Mucosa of rectum (tissue), 2 donors: Measurements from ENCODE around the gene NCOR2.
A peak's percentile ranks its signal among the peaks of the same experiment; 100 is the strongest.

Source experiments
- H3K27ac ChIP-seq, 2 donors: one replicate each; pipeline ENCODE4 v1.7.0; 2013; ENCODE audit warnings: inconsistent platforms in 2 of 2, low read depth in 2 of 2, low read length in 2 of 2
- H3K27me3 ChIP-seq, 2 donors: one replicate each; pipeline ENCODE4 v1.7.0; 2013; ENCODE audit warnings: low read length in 2 of 2; ENCODE audit not compliant: control insufficient read depth in 2 of 2, insufficient read depth in 2 of 2
- H3K36me3 ChIP-seq, 2 donors: one replicate each; pipeline ENCODE4 v1.7.0; 2013; ENCODE audit warnings: low read length in 2 of 2; ENCODE audit not compliant: control insufficient read depth in 2 of 2, insufficient read depth in 2 of 2
- H3K4me1 ChIP-seq, 2 donors: one replicate each; pipeline ENCODE4 v1.7.0; 2013; ENCODE audit warnings: low read length in 2 of 2, mild to moderate bottlenecking in 1 of 2; ENCODE audit not compliant: control insufficient read depth in 2 of 2, insufficient read depth in 2 of 2
- H3K4me3 ChIP-seq, 2 donors: one replicate each; pipeline ENCODE4 v1.7.0; 2013; ENCODE audit warnings: low read length in 2 of 2
- H3K9ac ChIP-seq, 2 donors: one replicate each; pipeline ENCODE4 v1.7.0; 2013; ENCODE audit warnings: low read length in 2 of 2, low read depth in 1 of 2, mild to moderate bottlenecking in 1 of 2
- H3K9me3 ChIP-seq, 2 donors: one replicate each; pipeline ENCODE4 v1.7.0; 2013; ENCODE audit warnings: low read length in 2 of 2; ENCODE audit not compliant: control insufficient read depth in 2 of 2
- donor health status: healthy.
- donor health status: Normal muscosa, but diverticular disease.

NCOR2 gene

GRCh38 chr12:124525927-124526692, 41.3 kb downstream of the NCOR2 start:
- peaks cover 0 to 3% of the 10 kb centered on the region in 2 donors for H3K36me3 ChIP-seq
- no peak overlapping the region for H3K9ac ChIP-seq
- H3K27me3 ChIP-seq: no peaks in the 10 kb centered on the region
- H3K27ac ChIP-seq: no peak overlapping the region
- no peaks in the 10 kb centered on the region for H3K4me1 ChIP-seq
- no peak overlapping the region for H3K4me3 ChIP-seq
- H3K9me3 ChIP-seq: no peaks in the 10 kb centered on the region

GRCh38 chr12:124525455-124525854, 42.0 kb downstream of the NCOR2 start:
- Histone ChIP-seq H3K9ac (no peak overlapping the region), H3K36me3 (peaks cover 0 to 3% of the 10 kb centered on the region in 2 donors), H3K27me3 (no peaks in the 10 kb centered on the region), H3K4me3 (no peak overlapping the region), H3K4me1 (peaks cover 1 to 4% of the 10 kb centered on the region in 2 donors), H3K9me3 (no peaks in the 10 kb centered on the region), H3K27ac (no peak overlapping the region)

GRCh38 chr12:124524231-124524925, 43.0 kb downstream of the NCOR2 start:
- Histone ChIP-seq H3K9me3 (no peaks in the 10 kb centered on the region), H3K36me3 (peaks cover 0 to 3% of the 10 kb centered on the region in 2 donors), H3K9ac (no peak overlapping the region), H3K4me3 (no peak overlapping the region), H3K27ac (no peak overlapping the region), H3K4me1 (peaks cover 12 to 15% of the 10 kb centered on the region in 2 donors), H3K27me3 (no peaks in the 10 kb centered on the region)

- peaks cover 0 to 3% of the 10 kb centered on the region in 2 donors for H3K36me3 ChIP-seq
- H3K9ac ChIP-seq: no peak overlapping the region
- H3K27ac ChIP-seq: no peak overlapping the region
- no peaks in the 10 kb centered on the region for H3K27me3 ChIP-seq
- peaks cover 23 to 27% of the 10 kb centered on the region in 2 donors for H3K4me1 ChIP-seq
- H3K9me3 ChIP-seq: no peaks in the 10 kb centered on the region
- H3K4me3 ChIP-seq: no peak overlapping the region
These were observed 44.3 kb downstream of the NCOR2 start for GRCh38 chr12:124523071-124523470.

GRCh38 chr12:124520907-124521306, 46.5 kb downstream of the NCOR2 start:
- H3K27ac ChIP-seq: no peak overlapping the region
- H3K9ac ChIP-seq: no peak overlapping the region
- no peak overlapping the region for H3K4me3 ChIP-seq
- H3K36me3 ChIP-seq: peaks cover 0 to 3% of the 10 kb centered on the region in 2 donors
- no peaks in the 10 kb centered on the region for H3K27me3 ChIP-seq
- H3K4me1 ChIP-seq: peaks cover 40 to 43% of the 10 kb centered on the region in 2 donors
- H3K9me3 ChIP-seq: no peaks in the 10 kb centered on the region

GRCh38 chr12:124520265-124520701, 47.1 kb downstream of the NCOR2 start:
- H3K9ac ChIP-seq: no peak overlapping the region

GRCh38 chr12:124519746-124520145, 47.7 kb downstream of the NCOR2 start:
- H3K9me3 ChIP-seq: no peaks in the 10 kb centered on the region
- H3K27ac ChIP-seq: peak overlapping the region; percentile 94
- H3K27me3 ChIP-seq: no peaks in the 10 kb centered on the region
- H3K4me3 ChIP-seq: peak overlapping the region in 1 of 2 donors; percentile 7
- H3K9ac ChIP-seq: peak overlapping the region in 1 of 2 donors; percentile 81
- H3K36me3 ChIP-seq: peaks cover 0 to 6% of the 10 kb centered on the region in 2 donors
- peaks cover 40 to 43% of the 10 kb centered on the region in 2 donors for H3K4me1 ChIP-seq

More at GRCh38 chr12:124520265-124520701, 47.1 kb downstream of the NCOR2 start:
- Histone ChIP-seq H3K4me1 (peaks cover 40 to 43% of the 10 kb centered on the region in 2 donors), H3K4me3 (no peak overlapping the region), H3K27ac (peak overlapping the region; percentile 94), H3K9me3 (no peaks in the 10 kb centered on the region), H3K36me3 (peaks cover 0 to 5% of the 10 kb centered on the region in 2 donors), H3K27me3 (no peaks in the 10 kb centered on the region)

- H3K36me3 ChIP-seq: peaks cover 0 to 6% of the 10 kb centered on the region in 2 donors
- H3K4me3 ChIP-seq: peak overlapping the region; percentile 65 to 69
- no peaks in the 10 kb centered on the region for H3K27me3 ChIP-seq
- H3K9ac ChIP-seq: peak overlapping the region; percentile 72 to 81
- H3K4me1 ChIP-seq: peaks cover 50 to 53% of the 10 kb centered on the region in 2 donors
- H3K9me3 ChIP-seq: no peaks in the 10 kb centered on the region
- peak overlapping the region; percentile 94 for H3K27ac ChIP-seq
These were observed 49.1 kb downstream of the NCOR2 start for GRCh38 chr12:124518051-124518932.
